Measurements from ENCODE around the gene NUDT13.

The NUDT13 gene

GRCh38 chr10:73167783-73168464, 57.7 kb downstream of the NUDT13 start, which contains the start of the genes ECD and FAM149B1:
Gene ECD (minus strand): TSS chr10:73168008. CDS start chr10:73163937, 4,071 bp downstream.
Gene FAM149B1 (plus strand): TSS chr10:73168119. CDS start chr10:73168340, 221 bp downstream.
- no peak for TF ChIP-seq GATA2 (IDR thresholded peaks at IDR 0.05; ENCODE audit: low read depth, low read length)
- no peak for TF ChIP-seq GATA3 (IDR thresholded peaks at IDR 0.05; ENCODE audit: low read depth, low read length)

DNA sequence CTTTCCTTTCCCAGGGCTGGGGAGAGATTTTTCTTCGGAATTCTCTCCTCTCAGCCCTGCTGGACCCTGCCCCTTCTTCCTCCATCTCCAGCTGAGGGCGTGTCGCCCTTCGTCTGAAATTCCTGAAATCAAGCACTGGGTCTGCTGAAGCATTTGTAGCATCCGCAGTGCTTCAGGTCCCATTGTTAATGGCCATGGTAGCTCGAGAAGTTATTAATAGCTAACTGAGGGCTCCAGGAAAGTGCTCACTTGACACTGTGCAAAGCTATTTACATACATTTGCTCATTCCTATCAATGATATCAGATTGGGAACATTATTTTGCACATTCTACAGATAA, 58.2 kb downstream of the NUDT13 start:
- no peak for TF ChIP-seq GATA2 (IDR thresholded peaks at IDR 0.05; ENCODE audit: low read depth, low read length)
- TF ChIP-seq GATA3 (IDR thresholded peaks at IDR 0.05; ENCODE audit: low read depth, low read length) = no peak

- TF ChIP-seq GATA2 (IDR thresholded peaks at IDR 0.05; ENCODE audit: low read depth, low read length) (no peak), GATA3 (IDR thresholded peaks at IDR 0.05; ENCODE audit: low read depth, low read length) (no peak)
Measured at GRCh38 chr10:73169320-73169719, 59.1 kb downstream of the NUDT13 start.

GRCh38 chr10:73172867-73173266, 62.6 kb downstream of the NUDT13 start:
- no peak for TF ChIP-seq GATA3 (IDR thresholded peaks at IDR 0.05; ENCODE audit: low read depth, low read length)
- no peak for TF ChIP-seq GATA2 (IDR thresholded peaks at IDR 0.05; ENCODE audit: low read depth, low read length)

DNA sequence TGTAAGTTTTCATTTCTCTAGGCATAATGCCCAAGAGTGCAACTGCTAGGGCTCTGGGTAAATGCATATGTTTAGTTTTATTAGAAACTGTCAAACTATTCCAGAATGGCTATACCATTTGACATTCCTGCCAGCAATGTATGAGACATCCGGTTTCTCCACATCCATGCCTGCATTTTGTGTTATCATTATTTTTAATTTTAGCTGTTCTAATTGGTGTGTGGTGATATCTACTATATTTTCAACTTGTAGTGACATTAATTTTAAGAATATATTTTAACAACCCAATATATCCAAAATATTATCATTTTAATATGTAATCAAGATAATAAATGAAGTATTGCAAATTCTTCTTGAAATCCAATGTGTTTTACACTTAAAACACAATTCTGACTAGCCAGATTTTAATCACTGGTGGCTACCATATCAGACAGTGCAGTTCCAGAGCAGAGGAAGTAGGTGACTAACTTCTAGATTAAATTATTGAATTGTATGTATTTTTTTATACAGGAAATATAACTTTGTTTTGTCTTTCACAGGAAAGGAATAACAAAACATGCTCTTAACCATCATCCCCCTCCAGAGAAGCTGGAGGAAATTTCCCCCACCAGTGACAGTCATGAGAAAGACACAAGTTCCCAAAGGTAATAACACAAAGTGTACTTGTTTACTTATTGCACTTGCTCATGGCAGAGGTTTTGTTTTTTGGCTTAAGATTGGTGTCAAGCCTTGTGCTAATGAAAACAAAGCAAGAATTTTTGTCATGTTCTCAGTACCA, 64.1 kb downstream of the NUDT13 start:
- TF ChIP-seq GATA2 (IDR thresholded peaks at IDR 0.05; ENCODE audit: low read depth, low read length) (no peak), GATA3 (IDR thresholded peaks at IDR 0.05; ENCODE audit: low read depth, low read length) (no peak)

Data from SH-SY5Y (cell line).